ENCODE results near the gene FAM217B.

The FAM217B gene

DNA sequence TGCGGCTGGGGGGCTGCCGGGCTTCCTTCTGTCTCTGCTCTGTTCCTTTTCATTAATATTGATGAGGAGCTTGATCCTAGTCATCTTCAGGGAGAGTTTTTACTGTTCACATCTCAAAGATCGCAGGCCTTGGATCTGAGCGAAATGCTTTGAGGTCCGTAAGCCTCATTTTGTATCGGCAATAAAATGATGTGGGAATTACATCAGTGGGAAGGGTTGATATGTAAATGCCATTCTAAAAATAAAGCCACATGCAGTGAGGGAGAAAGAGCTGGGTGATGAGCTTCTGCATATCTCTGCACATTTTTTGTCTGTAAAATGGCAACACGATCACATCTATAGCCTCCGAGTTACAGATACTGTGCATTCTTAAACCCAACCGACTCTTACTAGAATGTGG, 42.9 kb downstream of the FAM217B start:
- DNase-seq = no peak

DNA sequence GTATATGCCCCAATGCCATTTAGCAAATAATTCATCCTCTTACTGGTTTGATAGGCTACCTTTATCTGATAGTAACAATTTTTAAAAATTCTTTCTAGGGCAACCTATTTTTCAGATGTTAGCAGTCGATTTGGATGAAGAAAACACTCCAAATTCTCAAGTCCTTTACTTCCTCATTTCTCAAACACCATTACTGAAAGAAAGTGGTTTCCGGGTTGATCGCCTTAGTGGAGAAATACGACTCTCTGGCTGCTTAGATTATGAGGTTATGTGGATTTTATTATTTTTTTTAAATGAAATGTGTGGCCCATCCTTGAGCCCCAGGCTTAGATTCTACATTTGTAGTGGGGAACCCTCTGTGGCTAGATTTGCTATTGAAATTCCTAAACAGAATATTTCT, 44.4 kb downstream of the FAM217B start:
- DNase-seq = no peak

DNA sequence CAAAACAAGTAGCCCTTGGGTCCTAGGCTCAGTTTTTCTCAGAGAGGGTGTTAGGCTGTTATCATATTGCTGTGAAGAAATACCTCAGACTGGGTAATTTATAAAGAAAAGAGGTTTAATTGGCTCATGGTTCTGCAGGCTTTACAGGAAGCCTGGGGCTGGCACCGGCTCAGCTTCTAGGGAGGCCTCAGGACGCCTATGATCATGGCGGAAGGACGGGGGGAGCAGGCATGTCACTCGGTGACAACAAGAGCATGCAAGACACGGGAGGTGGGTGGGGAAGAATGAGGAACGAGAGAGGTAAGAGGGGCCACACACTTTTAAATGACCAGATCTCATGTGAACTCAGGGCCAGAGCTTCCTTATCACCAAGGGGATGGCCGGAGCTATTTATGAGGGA, 45.0 kb downstream of the FAM217B start:
- no peak for DNase-seq

DNA sequence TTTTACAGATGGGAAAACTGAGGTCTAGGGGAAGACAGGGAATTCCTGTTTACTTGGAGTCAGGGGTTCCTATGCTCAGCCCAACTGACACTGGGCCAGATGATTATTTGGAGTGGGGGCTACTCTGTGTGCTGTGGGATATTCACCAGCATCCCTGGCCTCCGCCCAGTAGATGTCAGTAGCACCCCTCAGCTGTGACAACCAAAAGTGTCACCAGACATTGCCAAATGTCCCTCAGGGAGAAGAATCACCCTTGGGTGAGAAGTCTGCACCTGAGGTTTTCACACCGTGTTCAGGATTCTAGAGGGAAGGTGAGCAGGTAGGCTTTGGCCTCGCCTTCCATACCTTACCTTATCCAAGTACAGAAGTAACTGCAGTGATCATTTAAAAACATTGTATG, 45.7 kb downstream of the FAM217B start:
- DNase-seq = no peak

DNA sequence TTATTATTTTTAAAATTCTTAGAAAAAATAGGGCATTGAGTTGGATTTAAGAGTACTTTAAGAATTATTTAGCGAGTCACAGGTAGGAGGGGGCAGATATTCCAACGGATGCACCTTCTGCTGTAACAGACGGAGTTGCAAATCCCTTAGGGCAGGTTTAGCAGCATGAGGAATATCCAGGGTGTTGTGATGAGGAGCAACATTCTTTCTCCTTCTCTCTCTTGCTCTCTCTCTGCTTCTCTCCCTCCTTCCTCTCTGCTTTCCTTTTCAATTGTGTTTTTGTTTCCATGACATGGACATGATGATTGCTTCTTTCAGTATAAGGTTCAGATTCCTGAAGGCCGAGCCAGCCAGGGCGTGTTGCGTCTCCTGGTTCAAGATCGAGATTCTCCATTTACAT, 46.9 kb downstream of the FAM217B start:
- DNase-seq = no peak

DNA sequence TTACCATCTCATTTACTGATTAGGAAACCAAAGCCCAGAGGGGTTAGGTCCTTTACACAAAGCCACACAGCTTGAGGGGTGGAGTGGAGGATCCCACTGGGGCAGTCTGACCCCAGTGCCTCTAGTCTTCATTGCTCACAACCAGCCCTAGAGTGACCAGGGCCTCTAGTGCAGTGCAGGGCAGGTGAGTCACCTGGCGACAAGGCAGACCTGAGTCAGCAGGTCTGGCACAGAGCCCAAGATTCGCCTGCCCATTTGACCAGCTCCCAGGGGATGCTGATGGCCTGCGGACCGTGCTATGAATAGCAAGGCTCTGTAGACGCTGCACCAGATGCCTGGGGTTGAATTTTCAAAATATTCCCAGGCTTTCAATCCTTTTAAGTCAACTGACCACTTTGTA, 48.0 kb downstream of the FAM217B start:
- DNase-seq = no peak

DNA sequence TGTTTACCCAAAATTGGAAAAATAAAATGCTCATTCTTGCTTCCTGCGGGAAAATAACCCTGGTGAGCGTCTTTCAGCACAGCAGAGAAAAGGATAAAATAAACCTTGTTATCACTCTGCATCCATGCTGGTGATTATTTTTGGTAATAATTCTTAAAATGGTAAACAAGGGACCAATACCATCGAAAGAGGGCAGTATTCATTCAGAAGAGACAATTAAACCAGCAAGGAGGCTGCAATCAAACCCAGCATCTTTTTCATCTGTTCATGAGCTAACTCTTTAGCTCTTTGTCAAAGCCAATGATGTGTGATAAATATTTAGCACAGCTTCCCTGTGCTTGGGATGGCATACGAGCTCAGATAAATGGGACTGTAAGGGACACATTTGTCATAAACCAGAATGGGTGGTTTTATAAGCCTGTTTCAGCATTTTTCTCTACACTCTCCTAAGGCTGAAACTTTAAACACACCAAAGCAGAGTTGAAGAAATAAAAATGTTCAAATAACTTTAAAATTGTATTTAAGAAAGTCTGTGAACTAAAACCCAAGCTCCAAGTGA, 52.4 kb downstream of the FAM217B start:
- DNase-seq = no peak

DNA sequence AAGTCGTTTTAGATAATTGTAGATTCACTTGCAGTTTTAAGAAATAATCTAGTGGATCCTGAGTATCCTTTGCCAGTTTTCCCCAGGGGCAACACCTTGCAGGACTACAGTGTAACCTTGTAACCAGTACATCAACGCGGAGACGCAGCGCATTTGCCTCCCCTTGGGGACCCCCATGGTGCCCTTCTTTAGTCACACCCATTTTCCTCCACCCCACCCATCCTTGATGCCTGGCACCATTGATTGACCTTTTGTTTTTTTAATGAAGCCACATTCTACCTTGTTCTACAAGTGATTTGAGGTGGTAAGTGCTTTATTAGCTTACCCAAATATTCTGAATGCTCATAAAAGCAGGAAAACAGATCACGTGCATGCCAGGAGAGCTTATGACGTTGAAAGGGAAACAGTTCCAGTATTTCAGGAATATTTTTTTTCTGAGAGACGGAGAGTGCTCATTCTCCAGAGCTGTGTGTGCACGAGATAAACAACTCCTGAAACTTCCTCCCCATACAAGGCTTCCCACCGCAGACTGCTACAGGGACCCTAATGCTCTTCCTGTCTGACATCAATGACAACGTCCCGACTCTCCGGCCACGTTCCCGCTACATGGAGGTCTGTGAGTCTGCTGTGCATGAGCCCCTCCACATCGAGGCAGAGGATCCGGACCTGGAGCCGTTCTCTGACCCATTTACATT, 53.7 kb downstream of the FAM217B start:
- no peak for DNase-seq

DNA sequence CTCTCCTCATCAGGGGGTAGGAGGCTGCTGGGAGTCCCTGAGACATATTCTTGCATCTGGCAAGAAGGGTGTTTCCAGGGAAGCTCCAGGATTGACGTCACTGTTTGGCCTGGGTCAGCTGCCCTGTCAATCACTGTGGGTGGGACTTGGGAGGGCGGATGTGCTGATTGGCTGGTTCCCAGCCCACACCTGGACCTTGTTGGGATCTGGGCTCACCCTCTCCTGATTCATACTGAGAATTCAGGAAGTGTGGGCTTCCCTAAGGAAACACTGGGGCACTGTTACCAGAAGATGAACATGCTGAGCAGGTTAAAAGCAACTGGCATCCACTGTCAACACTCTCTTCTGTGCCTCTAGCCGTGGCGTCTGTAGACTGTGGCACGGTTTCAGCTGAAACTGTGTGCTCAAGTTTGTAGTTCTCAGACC, 54.5 kb downstream of the FAM217B start:
- DNase-seq = no peak

DNA sequence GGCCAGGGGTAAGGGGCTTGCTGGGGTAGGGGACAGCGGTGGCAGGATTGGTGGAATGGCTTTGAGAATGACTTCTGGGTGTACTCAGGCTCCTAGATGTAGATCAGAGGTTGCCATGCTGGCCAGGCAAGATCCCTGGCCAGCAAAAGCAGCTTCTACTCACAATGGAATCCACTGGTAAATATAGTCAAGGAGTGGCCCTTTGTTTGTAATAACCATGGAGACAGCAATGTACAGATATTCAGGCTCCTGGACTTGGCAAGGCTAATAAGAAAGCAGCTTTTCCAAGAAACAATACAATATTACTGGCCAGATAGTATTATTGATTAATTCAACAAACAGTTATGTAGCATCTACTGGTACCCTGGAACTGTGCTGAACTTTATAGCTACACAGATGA, 55.9 kb downstream of the FAM217B start:
- DNase-seq = no peak

DNA sequence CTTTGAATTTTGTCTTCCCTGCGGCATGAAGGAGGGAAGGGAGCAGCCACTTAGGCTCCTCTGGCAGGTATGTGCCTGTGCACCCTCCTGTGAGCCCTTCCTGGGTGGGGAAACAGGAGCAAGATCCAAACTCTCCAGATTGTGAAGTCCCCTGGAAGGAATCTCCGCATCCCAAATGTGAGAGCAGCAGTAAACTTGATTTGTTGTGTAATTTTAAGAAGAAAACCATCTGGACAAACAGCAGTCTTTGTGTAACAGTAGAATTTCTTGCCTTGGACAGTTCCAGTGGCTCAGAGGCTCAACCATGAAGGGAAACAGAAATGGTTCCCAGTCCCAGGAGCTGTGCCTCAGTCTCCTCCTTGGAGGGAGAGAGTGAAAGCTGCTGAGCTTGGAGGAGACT, 57.7 kb downstream of the FAM217B start:
- no peak for DNase-seq

Measured in activated CD4-positive, CD25-positive, alpha-beta regulatory T cell (primary cell).